ENCODE measurements around the gene TSR3. TPM values are rescaled to one million over a fixed set of nuclear protein-coding genes. Genes with fewer than 3 reads are reported as not detected.

Gene TSR3
- total RNA-seq, 1 experiment from 2014 or later, result 52.7 TPM

GRCh38 chr16:1350691-1351090 is 987 bp downstream of the TSR3 start:
- Histone ChIP-seq H3K9ac (ENCODE audit: low read length) (peak overlapping the region; percentile 86), H3K9me3 (ENCODE audit: control insufficient read depth in 1 of 2, insufficient read depth in 1 of 2, low read depth in 1 of 2, low read length in 2 of 2) (no peaks in the 10 kb centered on the region), H3K27me3 (ENCODE audit: insufficient read depth, low read length) (no peaks in the 10 kb centered on the region), H3K4me2 (ENCODE audit: low read length) (peak overlapping the region; percentile 78), H3K27ac (ENCODE audit: low read depth, low read length) (peak overlapping the region; percentile 81), H2AFZ (ENCODE audit: low read depth, low read length, poor library complexity, severe bottlenecking) (no peak overlapping the region), H3K4me3 (replicated peaks in 1 of 2; ENCODE audit: low read depth in 1 of 2, low read length in 2 of 2) (peak overlapping the region; percentile 91 to 99), H3K36me3 (ENCODE audit: control insufficient read depth in 1 of 2, insufficient read depth in 2 of 2, low read length in 2 of 2) (peaks cover 0 to 9% of the 10 kb centered on the region in 2 experiments; a peak in 1 of 4 replicates), H3K4me1 (ENCODE audit: control insufficient read depth in 1 of 2, insufficient read depth in 2 of 2, low read length in 2 of 2) (peaks cover 14 to 19% of the 10 kb centered on the region in 2 experiments), H4K20me1 (ENCODE audit: insufficient read depth) (no peaks in the 10 kb centered on the region), H3K79me2 (ENCODE audit: insufficient read depth, low read length) (peaks cover 55% of the 10 kb centered on the region), H3K9me2 (ENCODE audit: insufficient read depth) (no peaks in the 10 kb centered on the region)
- ChIA-PET CTCF (no interaction called here), RAD21 (ENCODE audit: low non-redundant PET in 1 of 2, low total read pairs in 2 of 2, uncharacterized antibody in 2 of 2, unreplicated experiment in 2 of 2) (no interaction called here), POLR2A (no interaction called here)
- intact Hi-C loops (cut with micrococcal nuclease), result no loop called here
- ATAC-seq, result no peak
- no peak for TF ChIP-seq RAD21 (IDR thresholded peaks at IDR 0.05; ENCODE audit: low read depth)
- TF ChIP-seq FOSL1 (IDR thresholded peaks at IDR 0.05; ENCODE audit: low read depth), result no peak
- TF ChIP-seq POLR2AphosphoS5 (IDR thresholded peaks at IDR 0.05; ENCODE audit: low read depth, low read length), result no peak
- TF ChIP-seq JUND (IDR thresholded peaks at IDR 0.05), result no peak
- no peak for TF ChIP-seq ZFX (IDR thresholded peaks at IDR 0.05)
- TF ChIP-seq TCF7L2 (IDR thresholded peaks at IDR 0.05; ENCODE audit: borderline replicate concordance, extremely low read depth, insufficient read depth, insufficient read length), result no peak
- no peak for TF ChIP-seq POLR2A (IDR thresholded peaks at IDR 0.05; ENCODE audit: borderline replicate concordance, extremely low read depth, insufficient read depth, insufficient read length)
- TF ChIP-seq MAX (IDR thresholded peaks at IDR 0.05), result no peak
- TF ChIP-seq ZBTB33 (IDR thresholded peaks at IDR 0.05; ENCODE audit: extremely low read depth, insufficient replicate concordance, low read length), result no peak
- no peak for TF ChIP-seq EGR1 (IDR thresholded peaks at IDR 0.05; ENCODE audit: low read depth)
- no peak for TF ChIP-seq CBX3 (IDR thresholded peaks at IDR 0.05; ENCODE audit: low read depth)
- TF ChIP-seq EZH2 (IDR thresholded peaks at IDR 0.05), result no peak
- TF ChIP-seq YY1 (IDR thresholded peaks at IDR 0.05; ENCODE audit: extremely low read depth, insufficient replicate concordance, low read depth, low read length), result no peak
- no peak for TF ChIP-seq CEBPB (IDR thresholded peaks at IDR 0.05; ENCODE audit: low read depth)
- no peak for TF ChIP-seq REST (IDR thresholded peaks at IDR 0.05; ENCODE audit: low read depth)
- BruUV-seq (replicated peaks), result no TSS peak
- no peak for DNase-seq (ENCODE audit: low read depth, low spot score)
